Measurements from ENCODE around the gene STAM.
"Not testable (repeated sequence)": the region's sequence is repeated elsewhere in the genome, so short reads cannot be mapped to it uniquely, and the experiment has no call there.

DNA sequence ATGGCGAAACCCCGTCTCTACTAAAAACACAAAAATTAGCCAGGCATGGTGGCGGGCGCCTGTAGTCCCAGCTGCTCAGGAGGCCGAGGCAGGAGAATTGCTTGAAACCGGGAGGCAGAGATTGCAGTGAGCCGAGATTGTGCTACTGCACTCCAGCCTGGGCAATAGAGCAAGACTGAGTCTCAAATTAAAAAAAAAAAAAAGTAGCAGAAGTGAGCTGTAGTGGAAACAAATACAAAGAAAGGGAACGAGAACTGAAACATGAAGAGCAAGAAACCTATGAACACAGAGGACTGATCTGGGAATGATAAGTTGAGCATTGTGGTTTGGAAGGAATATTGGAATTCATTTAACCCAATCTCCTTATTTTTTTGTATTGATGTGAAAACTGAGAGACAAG lies 11.4 kb upstream of the STAM start:
- not testable (repeated sequence) for TF ChIP-seq EZH2phosphoT487 (IDR thresholded peaks at IDR 0.05; ENCODE audit: borderline replicate concordance, low read depth, low read length)
- TF ChIP-seq, protein P1, sequence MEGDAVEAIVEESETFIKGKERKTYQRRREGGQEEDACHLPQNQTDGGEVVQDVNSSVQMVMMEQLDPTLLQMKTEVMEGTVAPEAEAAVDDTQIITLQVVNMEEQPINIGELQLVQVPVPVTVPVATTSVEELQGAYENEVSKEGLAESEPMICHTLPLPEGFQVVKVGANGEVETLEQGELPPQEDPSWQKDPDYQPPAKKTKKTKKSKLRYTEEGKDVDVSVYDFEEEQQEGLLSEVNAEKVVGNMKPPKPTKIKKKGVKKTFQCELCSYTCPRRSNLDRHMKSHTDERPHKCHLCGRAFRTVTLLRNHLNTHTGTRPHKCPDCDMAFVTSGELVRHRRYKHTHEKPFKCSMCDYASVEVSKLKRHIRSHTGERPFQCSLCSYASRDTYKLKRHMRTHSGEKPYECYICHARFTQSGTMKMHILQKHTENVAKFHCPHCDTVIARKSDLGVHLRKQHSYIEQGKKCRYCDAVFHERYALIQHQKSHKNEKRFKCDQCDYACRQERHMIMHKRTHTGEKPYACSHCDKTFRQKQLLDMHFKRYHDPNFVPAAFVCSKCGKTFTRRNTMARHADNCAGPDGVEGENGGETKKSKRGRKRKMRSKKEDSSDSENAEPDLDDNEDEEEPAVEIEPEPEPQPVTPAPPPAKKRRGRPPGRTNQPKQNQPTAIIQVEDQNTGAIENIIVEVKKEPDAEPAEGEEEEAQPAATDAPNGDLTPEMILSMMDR (conservative IDR thresholded peaks at IDR 0.05; ENCODE audit: low read length) = not testable (repeated sequence)
